Esophagus muscularis mucosa (tissue), 3 donors: ENCODE data around the gene POU5F2.

Experiments used
- POLR2AphosphoS5 ChIP-seq, 2 donors: sonication (generic); formaldehyde crosslinking; IDR thresholded peaks; one replicate each; pipeline ENCODE4 v1.6.1; 2017; ENCODE audit warnings: antibody characterized with exemption in 2 of 2
- TF ChIP-seq, protein P1 (sequence below), 3 experiments: fragments of 200-600 bp in 2 of 3; fragments of 450-650 bp in 1 of 3; sonication (generic) in 2 of 3; IDR thresholded peaks; one replicate each; pipeline ENCODE4 v1.5.1; 2017 to 2019; ENCODE audit warnings: antibody characterized with exemption in 3 of 3, mild to moderate bottlenecking in 2 of 3, moderate library complexity in 1 of 3

GRCh38 chr5:93721511-93721910 lies 19.9 kb downstream of the POU5F2 start:
- TF ChIP-seq, protein P1, sequence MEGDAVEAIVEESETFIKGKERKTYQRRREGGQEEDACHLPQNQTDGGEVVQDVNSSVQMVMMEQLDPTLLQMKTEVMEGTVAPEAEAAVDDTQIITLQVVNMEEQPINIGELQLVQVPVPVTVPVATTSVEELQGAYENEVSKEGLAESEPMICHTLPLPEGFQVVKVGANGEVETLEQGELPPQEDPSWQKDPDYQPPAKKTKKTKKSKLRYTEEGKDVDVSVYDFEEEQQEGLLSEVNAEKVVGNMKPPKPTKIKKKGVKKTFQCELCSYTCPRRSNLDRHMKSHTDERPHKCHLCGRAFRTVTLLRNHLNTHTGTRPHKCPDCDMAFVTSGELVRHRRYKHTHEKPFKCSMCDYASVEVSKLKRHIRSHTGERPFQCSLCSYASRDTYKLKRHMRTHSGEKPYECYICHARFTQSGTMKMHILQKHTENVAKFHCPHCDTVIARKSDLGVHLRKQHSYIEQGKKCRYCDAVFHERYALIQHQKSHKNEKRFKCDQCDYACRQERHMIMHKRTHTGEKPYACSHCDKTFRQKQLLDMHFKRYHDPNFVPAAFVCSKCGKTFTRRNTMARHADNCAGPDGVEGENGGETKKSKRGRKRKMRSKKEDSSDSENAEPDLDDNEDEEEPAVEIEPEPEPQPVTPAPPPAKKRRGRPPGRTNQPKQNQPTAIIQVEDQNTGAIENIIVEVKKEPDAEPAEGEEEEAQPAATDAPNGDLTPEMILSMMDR (IDR thresholded peaks at IDR 0.05), result no peak
- no peak for TF ChIP-seq POLR2AphosphoS5 (IDR thresholded peaks at IDR 0.05)
